ENCODE measurements around the gene ACOT11.

The ACOT11 gene

GRCh38 chr1:54538538-54538937 is 9.5 kb upstream of the ACOT11 start:
- DNase-seq: no peak

GRCh38 chr1:54540582-54541295 is 7.3 kb upstream of the ACOT11 start:
- DNase-seq: no peak

DNA sequence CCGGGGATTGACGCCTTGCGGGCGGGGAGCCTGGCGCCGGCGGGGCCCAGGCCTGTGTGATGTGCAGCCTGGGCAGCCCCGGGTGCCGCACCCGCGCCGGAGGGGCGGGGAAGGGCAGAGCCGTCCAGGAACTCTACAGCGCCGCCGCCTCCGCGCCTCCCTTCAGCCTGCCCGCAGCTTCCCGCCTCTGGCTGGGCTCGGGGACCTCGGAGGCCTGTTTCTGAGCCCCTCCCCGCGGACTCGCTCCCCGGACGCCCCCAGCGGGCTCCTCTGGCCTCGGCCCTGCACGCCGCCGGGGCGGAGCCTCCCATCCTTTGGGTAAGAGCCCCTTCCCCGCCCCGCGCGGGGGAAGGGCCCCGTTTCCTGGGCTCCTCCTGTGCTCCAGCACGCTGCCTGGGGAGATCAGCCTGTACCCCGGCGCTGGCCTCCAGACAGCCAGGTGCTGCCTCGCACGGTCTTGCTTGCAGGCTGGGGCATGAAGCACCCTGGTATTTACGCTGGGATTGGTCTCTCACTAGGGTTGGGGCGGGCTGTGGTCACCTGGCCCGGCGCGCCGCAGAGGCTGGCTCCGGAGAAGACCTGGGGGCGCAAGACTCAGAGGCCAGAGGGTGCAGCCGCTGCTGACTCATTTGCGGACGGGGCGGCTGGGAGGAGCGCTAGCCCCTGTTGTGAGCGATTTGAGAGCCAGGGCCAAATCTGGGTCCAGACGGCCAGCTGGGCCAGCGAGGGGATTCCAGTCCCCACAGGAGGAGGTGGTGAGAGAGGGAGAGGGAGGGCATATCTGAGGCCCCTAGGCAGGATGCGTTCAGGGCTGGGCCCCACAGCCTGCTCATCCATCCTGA is 5.7 kb upstream of the ACOT11 start:
- peak; percentile 76 for DNase-seq

- peak; percentile 44 for DNase-seq
Observed at GRCh38 chr1:54542962-54543539, 5.0 kb upstream of the ACOT11 start.

DNA sequence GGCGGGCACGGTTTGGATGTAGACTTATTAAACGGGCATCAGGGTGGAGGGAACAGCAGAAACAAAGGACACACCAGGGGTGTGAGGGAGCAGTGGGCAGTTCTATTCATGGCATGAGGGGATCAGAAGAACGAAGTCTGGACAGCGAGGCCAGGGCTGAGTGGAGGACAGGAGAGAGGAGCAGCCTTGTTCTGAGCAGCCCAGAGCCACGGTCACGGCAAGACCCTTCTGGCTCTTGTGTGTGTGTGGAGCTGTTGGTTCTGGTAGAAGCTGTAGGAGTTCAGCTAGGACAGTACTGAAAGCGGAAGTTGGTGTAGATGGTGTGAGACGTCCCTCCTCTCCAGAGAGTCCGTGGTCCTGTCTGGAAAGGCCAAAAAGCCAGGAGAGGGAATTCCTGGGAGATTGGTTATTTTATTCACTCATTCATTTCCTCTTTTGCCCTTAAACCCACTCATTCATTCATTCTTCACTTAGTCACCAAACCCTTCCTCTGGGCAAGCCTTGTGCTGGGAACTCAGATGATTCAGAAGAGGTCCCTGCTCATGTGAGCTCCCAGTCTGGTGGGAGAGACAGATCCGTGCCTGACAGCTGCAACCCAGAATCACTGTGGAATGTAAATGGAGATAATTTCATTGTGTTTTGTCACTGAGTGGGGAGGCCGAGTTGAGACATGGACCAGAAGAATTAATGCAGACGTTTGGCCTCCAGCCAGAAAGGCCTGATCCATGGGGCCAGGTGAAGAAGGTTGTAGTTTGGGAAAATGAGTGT is 4.1 kb upstream of the ACOT11 start:
- peak; percentile 84 for DNase-seq

- no peak for DNase-seq
Observed at GRCh38 chr1:54545916-54546635, 2.0 kb upstream of the ACOT11 start.

GRCh38 chr1:54546651-54547401 is 1.2 kb upstream of the ACOT11 start:
- no peak for DNase-seq

DNA sequence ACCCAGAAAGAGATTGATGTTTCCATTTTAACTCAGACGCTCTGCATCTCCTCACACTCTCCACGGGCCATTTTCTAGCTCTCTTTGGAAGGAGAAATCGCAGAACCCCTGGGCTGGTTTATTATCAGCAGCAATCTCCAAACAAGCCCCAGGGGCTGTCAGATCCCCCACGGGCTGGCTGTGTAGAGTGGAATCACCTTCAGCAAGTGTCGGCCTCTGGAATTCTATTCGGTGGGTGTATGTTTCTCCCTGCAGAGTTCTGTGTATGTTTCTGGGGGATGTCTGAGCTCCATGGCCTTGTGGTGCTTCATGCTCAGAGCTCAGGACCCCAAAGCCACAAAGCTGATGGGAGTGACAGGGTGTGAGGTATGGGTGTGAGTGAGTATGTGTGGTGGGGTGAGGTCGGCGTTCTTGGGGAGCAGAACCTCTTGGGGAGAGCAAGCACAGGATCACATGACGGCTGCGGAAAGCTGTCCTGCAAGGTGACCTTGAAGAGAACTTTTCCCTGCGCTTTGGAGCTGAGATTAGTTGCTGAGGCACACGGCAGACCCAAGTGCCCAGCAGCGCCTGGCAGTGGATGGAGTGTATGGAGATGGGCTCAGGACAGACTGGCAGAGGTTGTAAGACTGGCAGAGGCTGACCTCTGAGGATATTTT is 489 bp downstream of the ACOT11 start:
- DNase-seq: no peak

DNA sequence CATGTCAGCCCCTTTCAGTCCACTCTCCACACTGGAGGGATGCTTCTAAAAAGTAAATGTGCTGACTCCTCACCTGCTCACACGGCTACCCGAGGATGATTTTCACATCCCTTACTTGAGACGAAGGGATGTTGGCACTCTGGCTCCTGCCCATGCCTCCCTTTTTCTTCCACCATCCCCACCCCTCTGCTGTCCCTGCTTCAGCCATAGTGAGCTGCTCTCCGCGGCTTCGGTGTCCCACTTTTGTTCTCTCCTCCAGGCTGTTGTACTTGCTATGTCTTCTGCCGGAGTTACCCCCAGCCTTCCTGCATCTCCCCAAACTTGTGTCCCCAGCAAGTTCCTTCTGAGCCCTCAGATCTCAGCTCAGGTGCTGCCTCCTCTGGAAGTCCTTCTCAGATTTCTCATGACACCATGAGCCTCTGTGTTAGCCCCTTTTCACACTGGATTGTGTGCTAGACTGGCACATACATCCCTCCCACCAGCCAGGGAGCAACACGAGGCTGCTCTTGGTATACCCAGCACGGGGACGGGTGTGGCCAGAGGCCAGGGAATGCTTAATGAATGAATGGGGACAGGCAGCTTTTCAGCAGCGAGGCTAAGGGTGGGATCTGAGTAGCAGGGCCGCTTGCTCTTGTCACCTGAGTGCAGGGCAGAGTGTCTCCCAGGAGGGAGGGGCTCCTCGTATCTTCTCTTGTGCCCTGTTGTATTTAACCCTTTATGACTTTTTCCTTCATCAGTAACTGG is 1.3 kb downstream of the ACOT11 start:
- no peak for DNase-seq

DNA sequence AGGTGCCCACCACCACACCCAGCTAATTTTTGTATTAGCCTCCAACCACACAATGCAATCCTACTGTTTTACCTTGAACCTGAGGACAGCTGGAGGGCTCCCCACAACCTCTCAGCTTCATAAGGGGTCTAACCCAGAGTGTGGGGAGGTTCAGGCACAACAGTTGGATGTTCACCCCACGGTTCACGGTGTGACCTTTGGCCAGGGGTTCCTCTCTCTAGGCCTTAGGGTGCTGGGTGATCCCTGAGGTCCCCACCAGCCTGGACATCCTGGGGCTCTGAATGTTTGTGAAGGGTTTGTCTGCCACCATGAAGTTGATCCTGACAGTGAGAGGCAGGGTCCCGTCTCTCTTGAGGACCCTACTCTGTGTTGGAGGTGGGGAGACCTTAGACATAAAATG is 3.9 kb downstream of the ACOT11 start:
- DNase-seq: no peak

DNA sequence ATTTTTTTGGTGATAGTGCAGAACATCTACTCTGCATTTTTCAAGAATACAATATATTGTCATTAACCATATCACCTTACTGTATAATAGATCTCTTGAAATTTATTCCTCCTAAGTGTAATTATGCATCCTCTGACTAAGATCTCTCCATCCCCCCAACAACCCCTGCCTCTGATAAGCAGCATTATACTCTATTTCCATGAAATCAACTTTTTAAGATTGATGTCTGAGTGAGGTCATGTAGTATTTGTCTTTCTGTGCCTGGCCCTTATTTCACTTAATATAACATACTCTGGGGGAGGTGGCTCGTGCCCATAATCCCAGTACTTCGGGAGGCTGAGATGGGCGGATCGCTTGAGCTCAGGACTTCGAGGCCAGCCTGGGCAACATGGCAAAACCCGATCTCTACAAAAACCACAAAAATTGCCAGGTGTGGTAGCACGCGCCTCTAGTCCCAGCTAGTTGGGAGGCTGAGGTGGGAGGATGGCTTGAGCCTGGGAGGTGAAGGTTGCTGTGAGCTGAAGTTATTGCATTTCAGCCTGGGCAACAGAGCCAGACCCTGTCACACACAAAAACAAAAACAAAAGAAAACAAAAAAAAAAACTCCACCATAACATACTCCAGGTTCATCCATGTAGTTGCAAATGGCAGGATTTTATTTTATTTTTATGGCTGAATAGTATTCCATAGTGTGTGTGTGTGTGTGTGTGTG is 5.7 kb downstream of the ACOT11 start:
- DNase-seq: no peak

DNA sequence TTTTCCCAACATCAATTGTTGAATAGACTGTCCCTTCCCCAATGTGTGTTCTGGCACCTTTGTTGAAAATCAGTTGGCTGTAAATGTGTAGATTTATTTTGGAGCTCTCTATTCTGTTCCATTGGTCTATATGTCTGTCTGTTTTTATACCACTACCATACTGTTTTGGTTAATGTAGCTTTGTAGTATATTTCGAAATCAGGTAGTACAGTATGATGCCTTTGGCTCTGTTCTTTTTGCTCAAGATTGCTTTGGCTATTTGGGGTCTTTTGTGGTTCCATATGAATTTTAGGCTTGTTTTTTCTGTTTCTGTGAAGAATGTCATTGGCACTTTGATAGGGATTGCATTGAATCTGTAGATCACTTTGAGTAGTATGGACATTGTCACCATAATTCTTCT is 8.1 kb downstream of the ACOT11 start:
- no peak for DNase-seq

DNA sequence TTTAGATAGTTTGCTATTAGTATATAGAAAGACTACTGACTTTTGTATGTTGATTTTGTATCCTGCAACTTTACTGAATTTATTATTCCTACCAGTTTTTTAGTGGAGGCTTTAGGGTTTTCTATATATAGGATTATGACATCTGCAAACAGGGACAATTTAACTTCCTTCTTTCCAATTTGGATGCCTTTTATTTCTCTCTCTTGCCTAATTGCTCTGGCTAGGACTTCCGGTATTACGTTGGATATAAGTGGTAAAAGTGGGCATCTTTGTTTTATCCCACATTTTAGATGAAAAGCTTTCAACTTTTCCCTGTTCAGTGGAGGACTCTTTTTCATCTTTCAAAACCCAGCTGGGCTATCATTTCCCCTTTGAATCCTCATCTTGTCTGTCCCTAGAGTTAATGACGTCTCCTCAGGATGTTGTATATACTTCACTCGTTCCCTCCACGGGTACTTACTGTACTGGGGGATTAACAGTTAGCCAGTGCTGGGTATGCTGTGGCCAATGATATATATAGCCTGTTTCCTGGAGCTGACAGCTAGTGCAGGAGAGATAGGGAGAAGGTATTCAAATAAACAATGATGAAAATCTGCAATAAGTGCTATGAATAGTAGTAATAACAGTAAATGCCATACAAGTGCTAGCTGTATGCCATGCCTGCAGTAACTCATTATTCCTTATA is 9.8 kb downstream of the ACOT11 start:
- no peak for DNase-seq

GRCh38 chr1:54558434-54559030 is 10.5 kb downstream of the ACOT11 start:
- no peak for DNase-seq

DNA sequence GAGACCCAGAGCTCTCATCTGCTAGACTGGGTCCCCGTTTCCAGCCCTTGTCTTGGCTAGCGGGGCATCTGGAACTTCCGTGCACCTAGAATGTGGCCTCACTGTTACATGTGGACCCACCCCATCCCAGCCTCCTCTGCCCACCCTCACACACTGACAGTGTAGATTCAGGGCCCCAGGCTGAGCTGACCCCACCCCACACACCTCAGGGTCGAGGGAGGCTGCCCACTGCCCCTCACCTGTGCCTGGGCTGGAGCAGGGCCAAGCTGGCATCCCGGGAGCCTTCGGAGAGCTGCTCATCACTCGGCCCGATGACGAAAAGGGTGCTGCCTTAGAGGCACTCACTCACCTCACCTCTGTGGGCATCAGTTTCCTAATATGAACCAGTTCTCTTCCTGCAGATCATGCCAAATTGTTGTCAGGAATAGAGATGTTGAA is 11.1 kb downstream of the ACOT11 start:
- DNase-seq: no peak

DNA sequence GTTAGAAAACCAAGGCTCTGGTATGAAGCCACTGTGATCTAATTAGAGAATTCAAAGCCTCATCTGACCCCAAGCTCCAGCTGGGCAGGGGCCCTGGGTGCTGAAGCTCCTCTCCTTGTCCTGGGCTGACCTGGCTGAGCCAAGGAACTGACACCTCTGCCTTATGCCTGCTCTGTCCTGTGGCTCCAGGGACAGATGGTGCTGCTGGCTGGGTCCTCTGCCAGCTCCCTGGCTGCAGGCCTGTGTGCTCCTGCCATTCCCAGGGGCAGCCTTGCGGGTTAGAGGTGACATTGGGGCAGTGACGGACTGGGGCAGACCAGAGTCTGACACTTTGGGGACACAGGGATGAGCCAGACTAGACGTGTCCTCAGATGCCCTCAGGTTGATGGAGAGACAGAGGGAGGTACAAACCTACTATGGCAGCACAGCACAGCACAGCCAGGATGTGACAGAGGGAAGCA is 11.8 kb downstream of the ACOT11 start:
- no peak for DNase-seq

- DNase-seq: no peak
Observed at GRCh38 chr1:54564312-54565112, 16.5 kb downstream of the ACOT11 start.

GRCh38 chr1:54565113-54565501 is 17.1 kb downstream of the ACOT11 start:
- no peak for DNase-seq

Data from fibroblast of skin of right quadriceps (primary cell).